ENCODE results near the gene MS4A18. TPM values are rescaled to one million over a fixed set of nuclear protein-coding genes. Genes with fewer than 3 reads are reported as not detected.

The MS4A18 gene
- total and polyA plus RNA-seq, 8 donors: not detected

GRCh38 chr11:60699284-60699691 lies 25.2 kb upstream of the MS4A18 start, which contains the start of gene MS4A8:
TSS of gene MS4A8 (plus strand) at chr11:60699612. CDS start at chr11:60700861, 1,249 bp downstream.
- ATAC-seq: peak; percentile 38 to 74 (median 62)
- H3K4me1 ChIP-seq: peaks cover 0 to 18% (median 13%) of the 10 kb centered on the region in 3 donors
- no peak for TF ChIP-seq CTCF (IDR thresholded peaks at IDR 0.05)
- H3K4me3 ChIP-seq: peak within 1 kb of the TSS in 1 of 4 donors; percentile 3
- peak in 2 of 6 donors; percentile 32 to 37 for DNase-seq
- H3K9me3 ChIP-seq: no peaks in the 10 kb centered on the region
- intact Hi-C loops (cut with DNase I): no loop called here
- H3K27me3 ChIP-seq: no peaks in the 10 kb centered on the region
- peak; percentile 29 for FAIRE-seq
- peak within 1 kb of the TSS in 2 of 4 donors; percentile 10 to 34 for H3K27ac ChIP-seq
- no peaks in the 10 kb centered on the region for H3K36me3 ChIP-seq
- 0 to 2% methylated on average over 2 of the region's 2 CpGs for WGBS, 2 donors

- H3K4me1 ChIP-seq: peaks cover 0 to 18% (median 13%) of the 10 kb centered on the region in 3 donors
- ATAC-seq (no peak), FAIRE-seq (no peak), DNase-seq (no peak)
- intact Hi-C loops (cut with DNase I): loop anchor here in 1 of 3 donors (10.0 kb wide), 1 partner anchor 55 kb away; the partner anchor contains the start of gene MS4A15
- peak overlapping the region in 1 of 4 donors; percentile 3 for H3K4me3 ChIP-seq
- no peaks in the 10 kb centered on the region for H3K36me3 ChIP-seq
- H3K27ac ChIP-seq: peak overlapping the region in 1 of 4 donors; percentile 34
- no peak for TF ChIP-seq CTCF (IDR thresholded peaks at IDR 0.05)
- no peaks in the 10 kb centered on the region for H3K9me3 ChIP-seq
- WGBS, 2 donors: 97% methylated on average over 5 of the region's 5 CpGs
- H3K27me3 ChIP-seq: no peaks in the 10 kb centered on the region
These were observed 24.6 kb upstream of the MS4A18 start for GRCh38 chr11:60699936-60700335.

- Histone ChIP-seq H3K4me1 (peaks cover 0 to 18% (median 13%) of the 10 kb centered on the region in 3 donors), H3K9me3 (no peaks in the 10 kb centered on the region), H3K27me3 (no peaks in the 10 kb centered on the region), H3K4me3 (no peak overlapping the region), H3K36me3 (no peaks in the 10 kb centered on the region), H3K27ac (no peak overlapping the region)
- peak in 3 of 6 donors; percentile 25 to 68 (median 50) for DNase-seq
- TF ChIP-seq CTCF (IDR thresholded peaks at IDR 0.05): peak; percentile 23 to 53 (median 44)
- intact Hi-C loops (cut with DNase I): loop anchor here in 1 of 3 donors (10.0 kb wide), 1 partner anchor 54 kb away; the partner anchor contains the start of gene MS4A15
- 58 to 62% methylated on average over 14 of the region's 14 CpGs for WGBS, 2 donors
- peak; percentile 59 to 77 (median 74) for ATAC-seq
- no peak for FAIRE-seq
These were observed 23.6 kb upstream of the MS4A18 start for GRCh38 chr11:60700689-60701468.

- FAIRE-seq: no peak
- H3K9me3 ChIP-seq: no peaks in the 10 kb centered on the region
- H3K27me3 ChIP-seq: no peaks in the 10 kb centered on the region
- no peak for ATAC-seq
- peaks cover 0 to 18% (median 13%) of the 10 kb centered on the region in 3 donors for H3K4me1 ChIP-seq
- TF ChIP-seq CTCF (IDR thresholded peaks at IDR 0.05): no peak
- H3K36me3 ChIP-seq: no peaks in the 10 kb centered on the region
- no peak overlapping the region for H3K4me3 ChIP-seq
- 27 to 32% methylated on average over 4 of the region's 4 CpGs for WGBS, 2 donors
- intact Hi-C loops (cut with DNase I): loop anchor here in 1 of 3 donors (10.0 kb wide), 1 partner anchor 53 kb away; the partner anchor contains the start of gene MS4A15
- no peak for DNase-seq
- H3K27ac ChIP-seq: no peak overlapping the region
These were observed 23.1 kb upstream of the MS4A18 start for GRCh38 chr11:60701469-60701818.
